ENCODE measurements around the gene NRXN3.

The NRXN3 gene

DNA sequence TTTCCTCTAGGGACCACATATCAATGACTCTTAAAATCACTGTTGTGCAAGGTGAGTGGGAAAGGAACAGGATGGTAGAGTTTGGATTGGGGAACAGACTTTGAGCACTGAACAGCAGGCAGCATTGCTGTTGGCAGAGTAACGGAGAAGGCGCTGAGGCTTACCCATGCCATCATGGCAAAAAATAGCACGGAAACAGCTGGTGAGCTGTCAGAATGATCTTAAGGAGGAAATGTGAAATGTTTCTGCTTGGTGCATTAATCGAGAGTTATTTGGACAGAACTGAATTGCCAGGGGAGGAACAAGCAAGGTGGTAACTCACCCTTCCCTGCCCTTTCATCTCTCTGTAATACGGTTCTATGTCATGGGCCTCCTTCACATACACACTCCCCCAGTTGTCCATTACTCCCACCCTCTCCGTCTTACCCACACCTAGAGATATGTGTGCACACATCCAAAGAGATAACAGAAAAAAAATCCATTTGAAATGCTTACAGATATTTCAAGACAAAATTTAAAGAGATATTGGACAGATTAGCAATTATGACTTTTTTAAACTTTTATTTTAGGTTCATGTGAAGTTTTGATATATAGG, 1468.6 kb downstream of the NRXN3 start:
- Histone ChIP-seq H3K4me3 (ENCODE audit: insufficient read depth, low read depth, low read length) (no peak overlapping the region), H3K36me3 (ENCODE audit: control insufficient read depth, insufficient read depth, low read length) (no peaks in the 10 kb centered on the region), H3K27ac (ENCODE audit: insufficient read depth, low read depth, low read length, poor library complexity, severe bottlenecking) (no peak overlapping the region), H3K9me3 (ENCODE audit: control insufficient read depth, low read length) (no peaks in the 10 kb centered on the region), H3K27me3 (ENCODE audit: control insufficient read depth, insufficient read depth, low read length, poor library complexity, severe bottlenecking) (no peaks in the 10 kb centered on the region), H3K4me1 (ENCODE audit: control insufficient read depth, insufficient read depth, low read length) (no peaks in the 10 kb centered on the region)
- 96 to 98% methylated on average over 6 of the region's 6 CpGs for WGBS, 2 experiments

DNA sequence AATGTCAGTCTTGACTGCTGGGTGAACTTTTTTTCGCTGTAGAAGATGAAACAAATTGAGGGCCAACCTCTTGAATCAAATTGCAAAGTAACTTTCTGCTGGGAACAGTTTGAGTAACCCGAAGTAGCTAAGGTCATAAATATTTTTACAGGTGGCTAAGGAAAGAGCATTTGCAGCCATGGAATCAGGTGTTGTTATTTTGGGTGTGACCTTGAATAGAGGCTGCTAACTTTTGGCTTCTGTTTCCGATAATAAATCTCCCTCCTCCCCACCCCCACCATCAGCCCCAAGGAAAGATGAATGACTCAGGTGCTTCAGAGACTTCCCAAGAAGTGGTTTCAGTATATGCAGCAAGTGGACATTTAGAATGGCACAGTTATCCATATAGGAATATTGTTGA, 1469.4 kb downstream of the NRXN3 start:
- Histone ChIP-seq H3K27me3 (ENCODE audit: control insufficient read depth, insufficient read depth, low read length, poor library complexity, severe bottlenecking) (no peaks in the 10 kb centered on the region), H3K9me3 (ENCODE audit: control insufficient read depth, low read length) (no peaks in the 10 kb centered on the region), H3K4me3 (ENCODE audit: insufficient read depth, low read depth, low read length) (no peak overlapping the region), H3K4me1 (ENCODE audit: control insufficient read depth, insufficient read depth, low read length) (no peaks in the 10 kb centered on the region), H3K27ac (ENCODE audit: insufficient read depth, low read depth, low read length, poor library complexity, severe bottlenecking) (no peak overlapping the region), H3K36me3 (ENCODE audit: control insufficient read depth, insufficient read depth, low read length) (no peaks in the 10 kb centered on the region)
- WGBS, 2 experiments = 90 to 96% methylated on average over 2 to 3 of the region's 3 CpGs

DNA sequence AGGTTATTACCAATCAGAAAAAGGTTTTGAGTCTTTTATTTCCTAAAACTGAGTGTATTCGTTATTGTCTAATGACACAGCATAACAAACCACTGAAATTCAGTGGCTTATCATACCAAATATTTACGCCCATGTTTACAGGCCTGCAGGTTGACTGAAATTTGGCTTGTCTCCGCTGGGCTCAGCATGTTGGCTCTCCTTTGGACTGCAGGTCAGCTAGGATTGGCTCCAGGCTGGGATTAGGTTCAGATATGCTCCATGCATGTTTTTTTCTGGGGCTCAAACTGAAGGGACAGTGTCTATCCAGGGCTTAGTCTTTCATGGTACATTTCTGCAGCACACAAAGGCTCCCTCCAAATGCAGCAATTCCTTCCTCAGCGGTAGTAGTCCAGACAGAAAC, 1471.2 kb downstream of the NRXN3 start:
- WGBS, 2 experiments = 89 to 93% methylated on average over 4 of the region's 4 CpGs
- H3K27ac ChIP-seq (ENCODE audit: insufficient read depth, low read depth, low read length, poor library complexity, severe bottlenecking) = no peak overlapping the region
- no peaks in the 10 kb centered on the region for H3K9me3 ChIP-seq (ENCODE audit: control insufficient read depth, low read length)
- no peaks in the 10 kb centered on the region for H3K36me3 ChIP-seq (ENCODE audit: control insufficient read depth, insufficient read depth, low read length)
- no peaks in the 10 kb centered on the region for H3K4me1 ChIP-seq (ENCODE audit: control insufficient read depth, insufficient read depth, low read length)
- H3K4me3 ChIP-seq (ENCODE audit: insufficient read depth, low read depth, low read length) = no peak overlapping the region
- H3K27me3 ChIP-seq (ENCODE audit: control insufficient read depth, insufficient read depth, low read length, poor library complexity, severe bottlenecking) = no peaks in the 10 kb centered on the region

DNA sequence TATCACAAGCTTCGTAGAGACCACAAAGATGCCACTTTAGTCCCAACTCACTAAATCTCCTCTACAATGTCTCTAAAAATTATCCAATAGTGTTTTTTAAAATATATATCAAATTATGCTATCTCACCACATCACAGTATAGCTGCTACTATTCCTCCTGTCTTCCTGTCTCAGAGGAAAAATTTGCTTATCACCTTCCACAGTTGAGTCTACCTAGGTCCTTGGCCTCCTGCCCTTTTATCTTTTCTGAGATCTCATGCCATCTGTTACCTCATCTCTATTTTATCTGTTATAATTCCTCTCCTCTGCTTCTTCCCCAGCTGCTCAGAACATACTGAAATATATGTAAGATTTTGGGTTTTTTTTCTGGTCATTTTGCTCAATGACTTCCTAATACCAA, 1473.0 kb downstream of the NRXN3 start:
- H3K27me3 ChIP-seq (ENCODE audit: control insufficient read depth, insufficient read depth, low read length, poor library complexity, severe bottlenecking) = no peaks in the 10 kb centered on the region
- H3K4me3 ChIP-seq (ENCODE audit: insufficient read depth, low read depth, low read length) = no peak overlapping the region
- H3K36me3 ChIP-seq (ENCODE audit: control insufficient read depth, insufficient read depth, low read length) = no peaks in the 10 kb centered on the region
- WGBS, 2 experiments = 92 to 93% methylated on average over 1 of the region's 1 CpG
- H3K9me3 ChIP-seq (ENCODE audit: control insufficient read depth, low read length) = no peaks in the 10 kb centered on the region
- H3K4me1 ChIP-seq (ENCODE audit: control insufficient read depth, insufficient read depth, low read length) = no peaks in the 10 kb centered on the region
- H3K27ac ChIP-seq (ENCODE audit: insufficient read depth, low read depth, low read length, poor library complexity, severe bottlenecking) = no peak overlapping the region

DNA sequence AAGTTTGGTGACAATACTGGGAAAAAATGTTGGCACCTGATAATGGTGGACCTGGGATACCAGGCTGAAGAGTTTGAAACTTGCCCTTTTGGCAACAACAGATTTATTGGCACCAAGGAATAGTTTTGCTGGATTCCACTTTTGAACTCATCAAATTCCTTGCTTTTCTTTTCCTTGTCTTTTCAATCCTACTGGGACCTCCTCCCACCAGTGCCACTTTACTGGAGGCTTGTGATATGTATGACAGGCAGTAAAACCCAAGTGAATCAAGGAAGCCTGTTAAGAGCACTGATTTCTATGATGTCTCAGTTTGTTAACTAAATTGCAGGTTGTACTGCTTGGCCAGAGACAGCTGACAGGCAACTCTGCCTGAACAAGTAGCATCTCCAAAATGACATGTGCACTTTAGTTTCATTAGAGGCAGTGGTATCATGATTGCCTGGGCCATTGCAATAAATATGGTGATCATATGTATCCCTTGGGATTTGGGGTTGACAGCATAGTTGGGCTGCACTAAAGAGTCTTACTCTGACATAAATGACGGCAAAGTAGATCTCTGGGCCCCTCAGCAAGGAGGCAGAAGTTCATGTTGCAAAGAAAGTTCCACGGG, 1475.7 kb downstream of the NRXN3 start:
- Histone ChIP-seq H3K36me3 (ENCODE audit: control insufficient read depth, insufficient read depth, low read length) (no peaks in the 10 kb centered on the region), H3K9me3 (ENCODE audit: control insufficient read depth, low read length) (no peaks in the 10 kb centered on the region), H3K27ac (ENCODE audit: insufficient read depth, low read depth, low read length, poor library complexity, severe bottlenecking) (no peak overlapping the region), H3K4me1 (ENCODE audit: control insufficient read depth, insufficient read depth, low read length) (no peaks in the 10 kb centered on the region), H3K4me3 (ENCODE audit: insufficient read depth, low read depth, low read length) (no peak overlapping the region), H3K27me3 (ENCODE audit: control insufficient read depth, insufficient read depth, low read length, poor library complexity, severe bottlenecking) (no peaks in the 10 kb centered on the region)
- WGBS, 2 experiments = 91 to 94% methylated on average over 2 of the region's 2 CpGs

DNA sequence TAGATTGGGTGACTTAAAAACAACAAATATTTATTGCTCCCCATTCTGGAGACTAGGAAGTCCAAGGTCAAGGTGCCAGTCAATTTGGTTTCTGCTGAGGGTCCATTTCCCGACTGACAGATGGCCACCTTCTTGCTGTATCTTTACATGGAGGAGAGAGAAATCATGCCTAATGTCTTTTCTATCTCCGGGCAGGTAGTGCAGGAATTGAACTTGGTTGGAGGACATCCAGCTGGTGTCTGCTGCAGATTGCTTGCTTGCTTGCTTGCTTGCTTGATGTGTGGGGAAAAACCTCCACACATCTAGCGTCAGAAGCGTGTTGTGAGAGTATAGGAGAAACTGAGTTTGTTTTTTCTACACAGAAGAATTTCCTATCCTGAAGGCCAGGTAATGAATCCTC, 1479.7 kb downstream of the NRXN3 start:
- no peaks in the 10 kb centered on the region for H3K4me1 ChIP-seq (ENCODE audit: control insufficient read depth, insufficient read depth, low read length)
- H3K36me3 ChIP-seq (ENCODE audit: control insufficient read depth, insufficient read depth, low read length) = no peaks in the 10 kb centered on the region
- H3K9me3 ChIP-seq (ENCODE audit: control insufficient read depth, low read length) = no peaks in the 10 kb centered on the region
- no peaks in the 10 kb centered on the region for H3K27me3 ChIP-seq (ENCODE audit: control insufficient read depth, insufficient read depth, low read length, poor library complexity, severe bottlenecking)
- H3K27ac ChIP-seq (ENCODE audit: insufficient read depth, low read depth, low read length, poor library complexity, severe bottlenecking) = no peak overlapping the region
- H3K4me3 ChIP-seq (ENCODE audit: insufficient read depth, low read depth, low read length) = no peak overlapping the region
- 92 to 96% methylated on average over 4 of the region's 4 CpGs for WGBS, 2 experiments

DNA sequence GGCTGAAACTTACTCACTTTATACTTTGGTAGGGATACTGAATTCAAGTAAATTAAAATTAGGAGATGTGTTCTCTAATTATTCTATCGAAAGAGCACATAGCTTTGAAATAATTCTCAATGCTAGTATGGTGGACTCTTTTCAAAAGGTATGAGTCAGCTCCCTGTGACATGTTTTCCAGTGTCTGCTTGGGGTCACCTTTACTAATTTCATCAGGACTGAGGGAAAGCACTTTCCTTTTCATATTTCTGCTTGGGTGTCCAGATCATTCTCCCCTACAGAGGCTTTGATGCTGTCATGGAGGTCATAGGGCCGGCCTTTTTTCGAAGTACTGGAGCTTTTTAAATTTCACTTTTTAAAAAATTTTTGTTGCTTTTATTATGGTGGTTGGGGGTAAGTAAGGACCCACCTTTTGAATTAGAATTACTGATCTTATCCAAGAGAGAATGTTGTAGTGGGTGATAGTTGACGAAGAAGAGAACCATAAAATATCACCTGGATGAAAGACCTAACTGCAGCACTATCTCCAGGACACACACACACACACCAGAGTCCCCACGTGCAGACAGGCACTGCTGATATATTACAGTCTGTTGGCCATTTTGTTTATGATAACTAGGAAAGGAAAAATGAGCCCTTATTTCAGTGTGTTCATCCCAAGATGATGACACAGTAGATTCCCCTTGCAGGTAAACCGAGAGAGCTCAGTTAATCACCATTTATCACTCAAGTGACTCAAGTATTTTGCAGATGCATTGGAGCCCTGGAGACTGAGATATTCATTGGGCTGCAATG, 1482.5 kb downstream of the NRXN3 start:
- no peaks in the 10 kb centered on the region for H3K27me3 ChIP-seq (ENCODE audit: control insufficient read depth, insufficient read depth, low read length, poor library complexity, severe bottlenecking)
- 91 to 95% methylated on average over 3 to 5 of the region's 6 CpGs for WGBS, 2 experiments
- no peaks in the 10 kb centered on the region for H3K4me1 ChIP-seq (ENCODE audit: control insufficient read depth, insufficient read depth, low read length)
- no peaks in the 10 kb centered on the region for H3K36me3 ChIP-seq (ENCODE audit: control insufficient read depth, insufficient read depth, low read length)
- no peak overlapping the region for H3K27ac ChIP-seq (ENCODE audit: insufficient read depth, low read depth, low read length, poor library complexity, severe bottlenecking)
- H3K4me3 ChIP-seq (ENCODE audit: insufficient read depth, low read depth, low read length) = no peak overlapping the region
- no peaks in the 10 kb centered on the region for H3K9me3 ChIP-seq (ENCODE audit: control insufficient read depth, low read length)

DNA sequence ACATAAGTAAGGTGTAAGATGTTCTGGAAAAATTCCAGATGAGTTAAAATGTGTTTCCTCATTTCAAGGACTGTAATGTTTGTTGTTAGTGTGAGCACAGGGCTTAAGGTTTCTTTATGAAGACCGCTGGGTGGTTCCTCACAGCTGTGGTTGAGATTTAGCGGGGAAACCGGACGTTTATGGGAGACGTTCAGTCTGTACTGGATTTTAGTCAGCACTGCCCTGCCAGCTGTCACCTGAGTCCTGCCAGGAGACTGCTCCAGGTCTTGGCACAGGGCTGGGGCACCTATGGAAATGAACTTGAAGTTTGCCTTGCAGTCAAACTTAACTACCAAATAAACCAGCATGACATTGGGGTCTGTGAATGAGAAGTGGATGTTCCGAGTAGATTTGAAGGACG, 1485.9 kb downstream of the NRXN3 start:
- WGBS, 2 experiments = 90 to 91% methylated on average over 7 of the region's 7 CpGs
- Histone ChIP-seq H3K4me3 (ENCODE audit: insufficient read depth, low read depth, low read length) (no peak overlapping the region), H3K4me1 (ENCODE audit: control insufficient read depth, insufficient read depth, low read length) (no peaks in the 10 kb centered on the region), H3K27me3 (ENCODE audit: control insufficient read depth, insufficient read depth, low read length, poor library complexity, severe bottlenecking) (no peaks in the 10 kb centered on the region), H3K27ac (ENCODE audit: insufficient read depth, low read depth, low read length, poor library complexity, severe bottlenecking) (no peak overlapping the region), H3K36me3 (ENCODE audit: control insufficient read depth, insufficient read depth, low read length) (no peaks in the 10 kb centered on the region), H3K9me3 (ENCODE audit: control insufficient read depth, low read length) (no peaks in the 10 kb centered on the region)

DNA sequence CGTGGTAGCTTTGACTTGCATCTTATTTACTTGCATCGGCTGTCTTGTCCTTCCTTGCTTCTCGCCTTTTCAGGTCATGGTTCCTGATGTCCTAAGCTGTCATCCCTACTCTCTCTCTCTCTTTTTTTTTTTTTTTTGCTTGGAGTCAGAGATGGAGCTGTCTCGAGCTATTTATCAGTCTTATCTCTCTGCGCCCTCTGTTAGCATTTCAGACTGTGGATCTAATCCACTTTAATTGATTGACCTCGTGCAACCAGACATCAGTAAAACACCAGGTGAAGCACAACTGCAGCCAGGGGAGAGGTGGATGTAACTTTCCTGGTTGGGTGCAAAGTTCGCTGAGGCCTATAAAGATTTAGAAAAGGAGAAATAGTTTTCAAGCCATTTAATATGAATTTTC, 1486.3 kb downstream of the NRXN3 start:
- WGBS, 2 experiments = 95 to 96% methylated on average over 7 of the region's 7 CpGs
- Histone ChIP-seq H3K27ac (ENCODE audit: insufficient read depth, low read depth, low read length, poor library complexity, severe bottlenecking) (no peak overlapping the region), H3K4me3 (ENCODE audit: insufficient read depth, low read depth, low read length) (no peak overlapping the region), H3K36me3 (ENCODE audit: control insufficient read depth, insufficient read depth, low read length) (no peaks in the 10 kb centered on the region), H3K4me1 (ENCODE audit: control insufficient read depth, insufficient read depth, low read length) (no peaks in the 10 kb centered on the region), H3K27me3 (ENCODE audit: control insufficient read depth, insufficient read depth, low read length, poor library complexity, severe bottlenecking) (no peaks in the 10 kb centered on the region), H3K9me3 (ENCODE audit: control insufficient read depth, low read length) (no peaks in the 10 kb centered on the region)

DNA sequence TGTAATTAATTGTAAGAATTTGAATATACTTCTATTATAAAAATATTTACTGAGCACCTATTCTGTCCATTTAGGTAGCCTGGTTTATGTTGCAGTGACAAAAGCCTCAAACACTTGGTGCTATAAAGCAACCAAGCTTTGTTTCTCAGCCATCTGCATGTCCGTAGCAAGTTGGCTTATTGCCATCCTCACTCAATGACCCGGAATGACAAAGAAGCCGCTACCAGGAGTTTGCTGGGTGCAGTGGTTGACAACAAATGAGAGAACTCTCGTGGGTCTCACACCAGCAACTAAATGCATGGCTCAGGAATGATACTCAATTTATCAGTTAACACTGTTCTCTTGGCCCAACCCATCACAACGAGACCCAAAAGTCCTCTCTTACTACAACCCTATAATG, 1488.0 kb downstream of the NRXN3 start:
- Histone ChIP-seq H3K4me3 (ENCODE audit: insufficient read depth, low read depth, low read length) (no peak overlapping the region), H3K4me1 (ENCODE audit: control insufficient read depth, insufficient read depth, low read length) (no peaks in the 10 kb centered on the region), H3K27ac (ENCODE audit: insufficient read depth, low read depth, low read length, poor library complexity, severe bottlenecking) (no peak overlapping the region), H3K27me3 (ENCODE audit: control insufficient read depth, insufficient read depth, low read length, poor library complexity, severe bottlenecking) (no peaks in the 10 kb centered on the region), H3K36me3 (ENCODE audit: control insufficient read depth, insufficient read depth, low read length) (no peaks in the 10 kb centered on the region), H3K9me3 (ENCODE audit: control insufficient read depth, low read length) (no peaks in the 10 kb centered on the region)
- WGBS, 2 experiments = 79 to 86% methylated on average over 4 to 5 of the region's 5 CpGs
